Fibroblast of upper back skin (primary cell): Measurements from ENCODE around the gene CDON.
"Not testable (repeated sequence)": the region's sequence is repeated elsewhere in the genome, so short reads cannot be mapped to it uniquely, and the experiment has no call there.

ENCODE experiments used
- DNase-seq: peaks from one replicate; pipeline ENCODE4 v3.0.0-alpha.2; 2013

Gene CDON

DNA sequence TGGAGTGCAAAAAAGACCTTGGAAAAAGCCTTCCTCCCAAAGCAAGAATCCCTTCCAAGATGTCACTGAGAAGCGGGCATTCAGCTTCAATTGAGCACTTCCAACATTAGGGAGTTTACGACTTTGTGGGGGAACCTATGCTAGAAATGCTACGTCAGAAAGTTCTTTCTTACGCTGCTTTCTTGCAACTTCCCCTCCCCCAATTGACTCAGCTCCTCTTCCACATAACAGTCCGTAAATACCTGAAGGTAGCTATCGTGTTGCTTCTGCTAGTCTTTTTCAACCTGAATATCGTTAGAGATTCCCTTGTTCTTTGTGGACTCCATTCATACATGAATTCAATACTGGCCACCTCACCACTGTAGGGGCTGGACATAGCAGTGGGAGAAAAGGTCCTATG is 69.8 kb downstream of the CDON start:
- no peak for DNase-seq

GRCh38 chr11:125990244-125990643 is 72.4 kb downstream of the CDON start:
- peak; percentile 79 for DNase-seq

GRCh38 chr11:125987066-125987641 is 75.5 kb downstream of the CDON start:
- DNase-seq = no peak

GRCh38 chr11:125985956-125986355 is 76.7 kb downstream of the CDON start:
- DNase-seq = not testable (repeated sequence)

- no peak for DNase-seq
Observed at GRCh38 chr11:125982348-125982730, 80.3 kb downstream of the CDON start.

DNA sequence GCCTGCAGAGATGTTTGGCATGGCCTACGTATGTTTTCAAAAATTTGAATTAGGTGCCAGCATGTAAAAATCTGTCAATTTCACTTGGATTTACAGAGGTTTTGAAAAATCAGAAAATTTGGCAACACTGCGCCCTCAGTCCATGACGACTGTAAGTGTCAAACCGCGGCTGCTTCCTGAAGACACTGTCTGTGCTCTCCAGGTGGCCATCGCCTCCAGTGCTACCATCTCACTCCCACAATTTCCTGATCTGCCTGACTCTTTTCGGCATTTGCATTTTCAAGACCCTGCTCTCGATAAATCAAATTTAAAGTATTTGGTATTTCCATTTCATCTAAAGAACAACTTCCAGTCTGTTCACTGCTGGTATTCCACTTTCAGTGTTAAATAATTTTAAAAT is 82.2 kb downstream of the CDON start:
- no peak for DNase-seq

DNA sequence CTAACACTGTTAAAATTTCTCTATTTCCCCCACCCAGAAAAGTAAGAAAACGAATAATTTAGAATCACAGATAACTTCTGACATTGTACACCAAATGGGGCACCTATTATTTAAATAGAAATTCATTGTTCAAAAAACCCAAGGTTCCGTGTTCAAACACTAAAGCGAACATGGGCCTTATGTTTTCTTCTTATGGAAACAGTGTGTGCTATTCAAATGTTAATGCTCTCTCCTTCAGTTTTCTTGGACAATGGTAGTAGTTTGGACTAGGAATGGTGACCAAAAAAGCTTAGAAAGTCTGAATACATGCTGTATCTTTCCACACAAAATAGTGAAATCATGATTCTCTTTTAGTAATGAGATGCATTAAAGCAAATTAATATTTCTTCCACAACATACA is 83.2 kb downstream of the CDON start:
- DNase-seq = no peak

- no peak for DNase-seq
Observed at GRCh38 chr11:125978778-125979407, 83.8 kb downstream of the CDON start.

DNA sequence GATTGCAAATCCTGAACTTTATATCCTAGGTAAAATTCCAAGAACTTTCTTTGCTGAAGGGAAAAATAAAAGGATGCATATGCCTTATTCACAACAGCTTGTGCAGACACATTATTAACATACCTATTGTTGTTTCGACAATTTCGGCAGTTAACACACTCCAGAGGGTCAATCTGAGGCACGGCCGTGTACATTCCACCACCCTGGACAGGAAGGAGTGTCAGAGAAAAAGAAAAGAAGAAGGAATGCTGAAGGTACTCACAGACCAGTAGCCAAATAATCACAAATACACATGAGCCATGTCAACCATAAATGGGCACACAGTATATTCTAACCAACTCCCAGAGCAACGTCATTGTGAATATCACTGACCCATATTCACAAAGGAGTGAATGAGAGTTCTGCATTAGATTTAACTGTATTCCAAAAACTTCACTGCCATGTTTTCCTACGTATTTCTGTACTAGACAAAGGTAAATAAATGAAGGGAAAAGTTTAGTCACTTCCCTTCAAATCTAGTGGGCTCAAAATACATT is 84.4 kb downstream of the CDON start:
- DNase-seq = no peak

DNA sequence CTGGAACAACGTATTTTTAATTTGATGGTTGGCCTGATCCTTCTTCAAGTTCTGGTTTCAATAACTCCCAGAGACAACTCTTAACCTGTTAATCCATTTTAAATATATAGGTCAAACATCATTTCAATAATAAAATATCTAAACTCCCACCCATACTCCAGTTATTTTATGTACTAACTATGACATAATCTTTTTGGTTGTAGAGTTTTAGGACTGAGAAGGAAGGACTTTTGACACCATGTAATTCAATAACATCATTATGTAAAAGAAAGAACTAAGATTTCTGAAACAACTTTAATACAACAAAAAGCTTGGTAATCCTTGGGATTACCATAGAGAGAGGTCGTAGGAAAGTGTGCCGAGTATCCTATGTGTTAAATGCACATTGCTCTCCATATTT is 85.3 kb downstream of the CDON start:
- no peak for DNase-seq

DNA sequence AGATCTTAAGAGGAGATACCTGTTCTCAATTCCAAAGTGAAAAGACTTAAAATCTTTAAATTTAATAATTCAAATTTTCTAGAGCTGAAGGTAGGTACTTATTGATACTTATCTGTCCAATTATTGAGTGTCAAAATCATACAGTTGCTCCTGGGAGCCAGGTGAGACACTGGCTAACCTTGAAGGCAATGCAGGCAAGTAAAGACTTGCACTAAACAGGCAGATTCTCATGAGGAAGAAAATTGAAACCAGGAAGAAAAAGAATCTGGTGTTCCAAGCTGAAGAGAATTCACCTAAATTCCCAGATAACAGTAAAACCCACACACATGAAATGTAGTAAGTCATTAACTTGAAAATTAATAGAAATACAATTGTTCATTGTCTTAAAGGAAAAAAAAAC is 86.5 kb downstream of the CDON start:
- no peak for DNase-seq

GRCh38 chr11:125975634-125976033 is 87.0 kb downstream of the CDON start:
- no peak for DNase-seq

- no peak for DNase-seq
Observed at GRCh38 chr11:125974284-125974683, 88.4 kb downstream of the CDON start.

- DNase-seq = no peak
Observed at GRCh38 chr11:125971618-125972017, 91.0 kb downstream of the CDON start.

- no peak for DNase-seq
Observed at GRCh38 chr11:125968354-125968753, 94.3 kb downstream of the CDON start.

GRCh38 chr11:125967515-125967914 is 95.2 kb downstream of the CDON start:
- DNase-seq = no peak

DNA sequence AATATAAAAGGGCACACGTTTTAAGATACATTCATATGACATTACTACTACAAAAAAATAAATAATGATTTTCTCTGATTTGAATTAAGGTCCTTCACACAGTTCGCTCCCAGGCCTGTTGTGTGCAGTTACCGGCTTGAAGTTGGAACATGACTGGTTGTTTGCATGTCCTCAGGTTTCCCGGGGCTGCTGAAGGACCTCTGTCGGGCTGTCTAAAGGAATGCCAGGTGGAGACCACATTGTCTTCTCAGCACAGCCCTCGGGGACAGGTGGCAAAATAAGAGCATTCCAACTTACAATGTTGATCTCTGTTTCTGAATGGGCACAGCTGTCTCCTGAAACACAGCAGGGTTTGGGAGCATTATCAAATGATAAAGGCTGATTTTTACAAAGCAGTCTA is 101.9 kb downstream of the CDON start:
- no peak for DNase-seq

GRCh38 chr11:125959931-125960330 is 102.7 kb downstream of the CDON start:
- no peak for DNase-seq

GRCh38 chr11:125959511-125959910 is 103.2 kb downstream of the CDON start:
- no peak for DNase-seq

GRCh38 chr11:125958872-125959400 is 103.7 kb downstream of the CDON start:
- no peak for DNase-seq

DNA sequence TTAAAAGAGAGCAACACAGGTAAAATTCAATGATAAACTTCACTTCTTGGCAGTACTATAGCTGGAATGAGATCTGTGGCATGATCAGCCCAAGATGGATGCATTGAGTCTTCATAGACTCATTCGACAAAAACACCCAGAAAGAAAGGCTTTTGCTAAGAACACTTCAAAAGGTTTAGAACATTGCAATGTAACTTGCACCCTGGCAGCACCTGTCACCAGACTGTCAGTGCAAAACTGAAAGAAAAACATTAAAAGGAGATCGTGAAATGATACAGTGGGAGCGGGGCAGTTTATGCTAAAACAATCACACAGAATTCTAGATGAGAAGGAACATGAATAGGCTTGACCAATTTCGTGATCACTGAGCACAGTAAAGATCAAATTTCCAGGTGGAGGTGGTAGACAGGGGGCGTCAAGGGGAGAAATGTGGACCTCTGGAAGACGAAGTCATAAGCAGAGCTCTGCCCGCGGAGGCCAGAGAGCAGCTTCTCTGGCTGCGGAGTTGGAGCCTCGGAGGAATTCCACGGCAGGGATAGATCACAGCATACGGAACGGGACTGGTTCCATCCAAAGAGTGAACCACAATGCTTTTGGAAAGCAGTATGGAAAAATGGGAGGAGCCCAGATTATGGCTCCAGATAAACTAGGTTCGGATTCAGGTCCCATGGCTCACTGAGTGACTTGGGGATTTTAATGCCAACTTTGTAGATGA is 104.9 kb downstream of the CDON start:
- DNase-seq = no peak

DNA sequence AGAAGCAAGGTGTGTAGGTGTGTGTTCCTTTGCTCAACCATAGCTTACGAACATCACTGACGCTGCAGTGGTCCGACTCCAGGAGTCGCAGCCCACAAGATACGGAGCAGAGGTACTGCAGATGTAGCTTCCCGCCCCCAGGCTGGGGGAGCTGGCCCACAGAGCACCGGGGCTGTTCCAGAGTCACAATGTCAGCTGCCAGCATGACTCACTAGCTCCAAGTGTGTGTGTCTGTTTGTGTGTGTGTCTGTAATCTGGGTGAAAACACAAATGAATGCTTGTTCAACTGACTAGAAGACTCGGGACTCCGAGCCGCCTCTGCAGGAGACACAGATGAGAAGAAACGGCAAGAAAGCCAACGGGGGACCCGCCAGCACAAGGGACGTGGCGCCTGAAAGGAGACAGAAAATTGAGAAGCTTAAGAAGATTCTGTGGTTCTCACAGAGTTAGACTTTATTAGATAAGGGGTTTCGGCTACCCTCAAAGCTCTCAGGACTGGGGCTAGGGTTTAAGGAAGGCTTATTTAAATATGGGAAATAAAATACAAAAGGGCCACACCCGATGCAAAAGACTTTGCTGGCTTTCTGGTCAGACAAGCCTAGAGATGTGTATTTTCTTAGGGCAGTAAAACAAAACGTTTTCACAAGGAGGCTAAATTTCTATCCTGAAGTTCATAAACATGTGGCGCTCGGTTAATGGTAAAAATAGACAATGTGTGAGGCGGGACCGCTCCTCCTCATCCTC is 106.1 kb downstream of the CDON start:
- DNase-seq = no peak

DNA sequence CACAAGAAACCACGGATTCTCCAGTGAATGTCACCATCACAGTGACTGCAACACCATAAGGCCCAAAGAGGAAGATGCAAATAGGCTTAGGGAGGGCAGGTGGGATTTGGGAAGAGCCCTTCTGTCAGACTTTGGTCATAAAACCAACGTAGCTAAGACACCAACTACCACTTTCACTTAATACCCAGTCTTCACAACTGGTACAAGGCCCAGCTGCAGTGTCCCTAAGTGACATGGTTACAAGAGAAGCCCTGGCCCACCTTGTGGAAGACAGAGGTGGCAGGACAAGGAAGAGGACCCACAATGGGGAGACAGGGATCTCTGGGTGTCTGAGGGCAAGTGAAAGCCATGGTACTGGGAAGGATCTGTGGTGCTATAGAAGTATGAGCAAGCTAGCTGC is 106.8 kb downstream of the CDON start:
- DNase-seq = no peak
